Astrocyte (in vitro differentiated cells and primary cell): Measurements from ENCODE around the gene CNTNAP2.

ENCODE experiments used
- CTCF ChIP-seq: IDR thresholded peaks from 2 replicates; pipeline ENCODE4 v1.5.1; 2011; ENCODE audit warnings: low read depth, mild to moderate bottlenecking, inconsistent platforms, low read length, moderate library complexity; ENCODE audit not compliant: insufficient read depth
- EZH2 ChIP-seq: IDR thresholded peaks from 2 replicates; pipeline ENCODE4 v1.6.1; 2012; ENCODE audit warnings: mild to moderate bottlenecking, low read length, inconsistent platforms; ENCODE audit not compliant: insufficient read depth

GRCh38 chr7:147265528-147265927, 1148.9 kb downstream of the CNTNAP2 start:
- TF ChIP-seq CTCF (no peak), EZH2 (no peak)
